ENCODE results near the gene LTBP2. TPM values are rescaled to one million over a fixed set of nuclear protein-coding genes. Genes with fewer than 3 reads are reported as not detected.

Gene LTBP2
- total RNA-seq, 1 experiment from 2014 or later, result 5.2 TPM

DNA sequence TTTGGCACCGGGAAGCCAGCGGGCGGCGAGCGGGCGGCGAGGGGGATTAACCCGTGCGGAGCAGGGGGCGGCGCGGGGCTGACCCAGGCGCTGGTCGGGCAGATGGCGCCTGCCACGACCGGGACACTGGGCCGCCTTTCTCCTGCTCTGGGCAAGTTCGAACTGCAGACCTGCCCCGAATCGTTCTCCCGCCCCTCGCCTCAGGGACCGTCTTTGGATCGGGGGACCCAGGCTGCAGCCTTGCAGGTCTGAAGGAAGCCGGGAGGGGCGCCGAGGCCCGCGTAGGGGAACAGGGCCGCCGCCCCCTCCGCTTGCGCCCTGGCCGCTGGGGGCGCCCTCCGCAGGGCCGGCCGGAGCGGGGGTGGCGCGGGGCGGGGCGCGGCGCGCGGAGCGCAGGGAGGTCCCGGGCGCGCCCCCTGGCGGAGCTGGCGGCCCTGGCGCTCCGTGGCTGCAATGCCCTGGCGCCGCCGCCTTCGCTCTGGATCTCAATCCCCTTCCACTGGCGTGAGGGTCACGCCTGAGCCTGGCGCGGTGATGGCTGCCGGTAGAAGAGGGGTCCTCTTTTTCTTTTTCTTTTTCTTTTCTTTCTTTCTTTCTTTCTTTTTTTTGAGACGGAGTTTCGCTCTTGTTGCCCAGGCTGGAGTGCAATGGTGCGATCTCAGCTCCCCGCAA is 449 bp upstream of the LTBP2 start:
- peak; percentile 65 for DNase-seq (ENCODE audit: low read depth)

DNA sequence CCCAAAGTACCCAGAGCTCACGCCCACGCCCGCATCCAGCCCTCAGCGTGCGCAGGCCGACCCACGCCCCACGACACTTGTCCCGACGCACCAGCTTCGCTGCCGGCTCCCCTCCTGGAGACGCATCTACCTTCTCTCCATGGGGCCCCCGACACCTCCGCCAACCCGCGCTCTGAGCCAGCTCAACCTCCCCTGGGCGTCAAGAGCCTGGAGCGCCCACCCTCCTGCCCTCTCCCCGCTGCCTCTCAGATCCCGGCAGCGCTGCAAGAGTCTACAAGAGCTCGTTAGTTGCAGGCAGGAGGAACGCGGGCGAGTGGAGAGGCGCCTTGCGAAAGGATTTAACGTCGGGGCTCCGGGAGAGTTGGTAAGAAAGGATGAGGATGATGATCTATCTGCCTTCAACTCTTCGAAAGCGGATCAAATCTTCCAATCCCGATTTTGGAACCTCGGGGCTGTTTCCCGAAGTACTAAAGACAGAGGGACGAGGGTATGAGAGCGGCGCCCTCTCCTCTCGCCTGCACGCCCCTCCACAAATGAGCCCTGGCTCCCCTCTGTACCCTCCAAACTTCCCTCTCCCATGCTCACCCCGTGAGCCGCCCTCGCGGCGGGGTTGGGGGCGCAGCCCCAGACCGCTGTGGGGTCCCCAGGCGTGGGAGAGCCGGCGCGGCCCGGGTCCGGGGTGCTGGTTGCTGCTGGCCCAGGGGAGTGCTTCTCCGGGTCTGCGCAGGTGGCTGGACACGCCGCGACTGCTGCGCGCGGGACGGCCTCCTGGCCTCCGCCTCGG is 979 bp downstream of the LTBP2 start:
- DNase-seq (ENCODE audit: low read depth), result no peak

GRCh38 chr14:74610199-74610865 is 1.7 kb downstream of the LTBP2 start:
- DNase-seq (ENCODE audit: low read depth), result no peak

GRCh38 chr14:74609721-74610120 is 2.3 kb downstream of the LTBP2 start:
- no peak for DNase-seq (ENCODE audit: low read depth)

- DNase-seq (ENCODE audit: low read depth), result peak; percentile 77
Measured at GRCh38 chr14:74608959-74609611, 3.0 kb downstream of the LTBP2 start.

DNA sequence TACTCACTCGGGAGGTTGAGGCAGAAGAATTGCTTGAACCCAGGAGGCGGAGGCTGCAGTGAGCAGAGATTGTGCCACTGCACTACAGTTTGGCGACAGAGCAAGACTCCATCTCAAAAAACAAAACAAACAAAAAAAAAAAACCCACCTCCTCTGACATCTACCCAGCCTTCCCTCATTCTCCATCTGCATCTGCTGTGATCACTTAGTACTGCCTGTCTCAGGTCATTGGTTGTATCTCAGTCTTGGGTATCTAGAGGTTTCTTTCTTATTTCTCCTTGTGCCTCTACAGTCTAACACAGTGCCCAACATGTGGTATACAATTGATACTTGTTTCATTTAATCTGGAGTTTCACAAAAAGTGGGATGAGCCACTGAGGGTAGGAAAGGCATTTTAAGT is 5.3 kb downstream of the LTBP2 start:
- no peak for DNase-seq (ENCODE audit: low read depth)

DNA sequence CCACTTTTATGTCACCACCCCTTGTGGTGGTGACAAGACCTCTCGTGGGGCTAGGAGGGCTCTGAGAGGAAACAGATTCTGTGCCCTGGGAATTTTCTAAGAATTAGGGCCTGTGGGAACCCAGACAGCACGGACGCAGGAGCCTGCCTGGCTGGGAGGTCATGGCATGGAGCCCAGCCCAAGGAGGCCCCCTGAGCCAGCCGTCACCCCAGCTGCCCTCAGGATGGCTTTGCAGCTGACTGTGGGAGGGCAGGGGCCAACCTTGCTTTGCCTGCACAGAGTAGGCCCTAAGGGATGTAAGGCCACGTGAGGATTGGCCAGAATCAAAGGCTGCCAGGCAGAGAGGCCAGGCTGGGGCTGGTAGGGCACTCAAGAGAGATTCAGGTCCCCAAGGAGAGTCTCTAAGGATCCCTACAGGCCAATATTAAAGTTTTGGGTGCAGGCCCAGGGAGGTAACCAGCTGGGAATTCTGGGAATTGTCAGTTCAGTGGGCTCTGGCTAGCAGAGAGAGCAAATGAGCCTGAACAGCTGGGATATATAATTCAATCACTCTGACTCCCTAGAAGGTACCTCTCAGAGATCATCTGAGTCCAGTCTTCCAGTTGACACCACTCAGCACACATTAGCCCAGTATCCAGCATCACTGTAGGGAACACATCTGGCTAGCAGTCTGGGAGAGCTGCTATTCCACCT is 6.4 kb downstream of the LTBP2 start:
- DNase-seq (ENCODE audit: low read depth), result no peak

- DNase-seq (ENCODE audit: low read depth), result no peak
Measured at GRCh38 chr14:74604911-74605310, 7.1 kb downstream of the LTBP2 start.

DNA sequence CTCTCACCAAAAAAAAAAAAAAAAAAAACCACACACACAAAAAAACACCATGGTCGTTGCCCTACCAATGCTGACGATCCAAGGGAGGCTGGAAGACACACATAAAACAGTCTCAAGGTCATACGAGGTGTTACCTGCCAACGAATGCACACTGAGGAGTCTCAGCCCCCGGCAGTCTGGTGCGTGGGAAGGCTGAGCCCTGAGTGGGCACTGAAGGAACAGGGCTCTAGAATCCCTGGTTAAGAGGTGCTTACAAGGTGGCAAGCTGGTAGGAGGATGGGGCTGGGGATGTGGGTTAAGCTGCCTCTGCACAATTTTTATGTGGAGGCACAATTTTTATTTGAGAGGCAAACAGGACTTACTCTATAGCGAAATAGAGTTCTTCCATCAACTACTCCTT is 7.9 kb downstream of the LTBP2 start:
- DNase-seq (ENCODE audit: low read depth), result no peak

DNA sequence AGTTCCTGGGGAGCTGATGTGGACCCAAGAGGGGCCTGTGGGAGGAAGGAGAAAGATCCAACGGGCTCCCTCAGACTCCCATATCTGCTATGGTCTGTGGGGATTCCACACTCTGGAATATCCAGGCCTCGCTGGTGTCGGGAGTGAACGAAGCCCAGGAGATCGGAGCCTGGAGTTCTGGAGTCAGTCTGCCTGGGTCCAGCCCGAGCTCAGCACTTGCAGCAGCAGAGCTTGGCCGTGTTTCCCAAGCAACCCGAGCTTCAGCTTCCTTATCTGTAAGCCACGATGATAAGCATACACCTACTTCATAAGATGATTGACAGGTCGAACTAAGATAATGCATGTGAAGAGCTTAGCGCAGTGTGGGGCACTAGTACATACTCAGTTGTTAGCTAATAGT is 10.1 kb downstream of the LTBP2 start:
- DNase-seq (ENCODE audit: low read depth), result no peak

GRCh38 chr14:74599946-74600345 is 12.1 kb downstream of the LTBP2 start:
- no peak for DNase-seq (ENCODE audit: low read depth)

- DNase-seq (ENCODE audit: low read depth), result no peak
Measured at GRCh38 chr14:74599321-74599761, 12.7 kb downstream of the LTBP2 start.

DNA sequence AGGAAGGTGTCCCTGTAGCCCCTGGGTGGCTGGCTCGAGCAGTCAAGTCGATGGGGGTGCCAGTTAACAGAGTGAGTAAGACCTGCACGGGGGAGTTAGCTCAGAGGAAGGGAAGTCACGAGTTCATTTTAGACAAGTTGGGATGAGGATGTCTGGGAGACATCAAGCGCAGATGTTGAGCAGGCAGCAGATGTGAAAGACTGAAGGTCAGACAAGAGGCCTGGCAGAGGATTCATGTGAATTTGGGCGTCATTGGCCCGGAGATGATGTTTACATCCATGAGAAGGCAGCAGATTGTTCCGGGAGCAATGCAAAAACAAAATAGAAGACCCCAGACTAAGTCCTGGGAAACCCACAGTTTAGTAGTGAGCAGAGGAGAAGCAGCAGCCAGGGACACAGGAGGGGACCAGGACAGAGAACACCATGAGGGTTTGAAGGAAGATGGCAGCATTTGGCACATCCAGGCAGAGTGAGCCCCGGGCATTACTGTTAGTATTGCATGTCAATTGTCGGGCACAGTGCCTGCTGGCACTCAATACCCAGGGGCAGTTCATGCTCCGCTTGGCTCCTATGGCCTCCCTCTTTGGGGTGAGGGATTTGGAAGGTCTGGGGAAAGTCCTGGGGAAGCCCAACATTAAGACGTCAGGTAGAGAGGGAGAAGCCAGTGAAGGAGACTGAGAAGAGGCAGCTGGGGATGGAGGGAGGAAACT is 15.1 kb downstream of the LTBP2 start:
- DNase-seq (ENCODE audit: low read depth), result no peak

DNA sequence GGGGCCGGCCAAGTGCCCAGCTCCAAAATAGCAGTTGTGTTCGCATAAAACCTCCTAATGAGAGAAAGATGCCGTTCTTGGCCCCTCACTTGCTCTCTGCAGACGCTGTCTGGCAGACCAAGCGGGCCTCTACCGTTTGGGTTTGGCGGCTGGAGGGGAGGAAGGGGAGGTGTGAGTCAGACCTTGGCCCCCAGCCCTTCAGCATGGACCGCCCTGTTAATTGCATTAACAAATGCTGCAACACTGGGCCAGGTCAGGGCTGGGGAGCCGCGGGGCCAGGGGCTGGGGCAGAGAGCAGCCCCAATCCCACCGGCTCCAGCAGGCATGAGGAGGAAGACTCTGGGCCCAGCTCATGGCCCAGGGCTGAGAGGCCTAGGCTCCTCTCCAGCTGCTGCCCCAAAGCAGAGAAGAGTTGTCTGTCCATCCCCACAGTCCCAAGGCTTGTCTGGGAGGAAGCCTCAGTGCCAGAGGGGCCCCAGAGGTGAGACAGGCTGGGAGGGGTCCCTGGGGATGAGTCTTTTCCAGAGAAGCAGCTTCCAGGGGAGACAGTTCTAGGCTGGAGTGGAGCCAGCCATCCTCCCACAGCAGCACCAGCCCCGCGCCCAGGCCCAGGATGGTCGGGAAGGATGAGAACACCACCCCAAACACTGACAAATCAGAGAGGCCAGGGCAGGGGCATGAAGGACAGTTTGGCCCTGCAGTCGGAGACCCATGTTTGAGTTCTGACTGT is 16.9 kb downstream of the LTBP2 start:
- peak; percentile 27 for DNase-seq (ENCODE audit: low read depth)

GRCh38 chr14:74594606-74595005 is 17.4 kb downstream of the LTBP2 start:
- DNase-seq (ENCODE audit: low read depth), result no peak

GRCh38 chr14:74594029-74594428 is 18.0 kb downstream of the LTBP2 start:
- DNase-seq (ENCODE audit: low read depth), result no peak

DNA sequence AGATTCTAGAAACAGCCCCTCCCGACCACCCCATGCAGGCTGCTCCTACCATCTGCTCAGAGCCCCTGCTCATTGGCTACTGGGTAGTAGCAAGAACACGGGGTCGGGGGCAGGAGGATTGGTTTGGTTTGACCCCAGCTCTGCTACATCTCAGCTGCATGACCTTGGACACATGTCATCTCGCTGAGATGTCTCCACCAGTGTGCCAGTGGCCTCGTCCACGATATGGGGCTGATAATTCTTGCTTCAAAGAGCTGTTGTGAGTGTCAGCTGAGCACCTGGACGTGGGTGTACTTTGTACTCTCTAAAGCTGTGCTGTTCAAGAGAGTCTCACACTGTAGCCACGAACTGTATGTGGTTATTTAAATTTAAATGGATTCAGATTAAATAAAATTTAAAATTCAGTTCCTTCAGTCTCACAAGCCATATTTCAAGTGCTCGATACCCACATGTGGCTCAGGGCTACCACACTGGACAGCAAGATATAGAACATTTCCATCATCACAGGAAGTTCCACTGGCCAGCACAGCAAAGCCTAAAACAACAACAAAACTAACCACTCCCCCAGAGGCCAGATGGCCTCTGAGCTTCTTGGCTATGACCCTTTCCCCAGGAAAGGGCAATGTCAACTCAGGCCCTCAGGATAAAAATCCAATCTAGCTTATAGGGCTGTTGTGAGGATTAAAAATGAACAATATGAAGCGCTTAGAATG is 18.6 kb downstream of the LTBP2 start:
- no peak for DNase-seq (ENCODE audit: low read depth)

DNA sequence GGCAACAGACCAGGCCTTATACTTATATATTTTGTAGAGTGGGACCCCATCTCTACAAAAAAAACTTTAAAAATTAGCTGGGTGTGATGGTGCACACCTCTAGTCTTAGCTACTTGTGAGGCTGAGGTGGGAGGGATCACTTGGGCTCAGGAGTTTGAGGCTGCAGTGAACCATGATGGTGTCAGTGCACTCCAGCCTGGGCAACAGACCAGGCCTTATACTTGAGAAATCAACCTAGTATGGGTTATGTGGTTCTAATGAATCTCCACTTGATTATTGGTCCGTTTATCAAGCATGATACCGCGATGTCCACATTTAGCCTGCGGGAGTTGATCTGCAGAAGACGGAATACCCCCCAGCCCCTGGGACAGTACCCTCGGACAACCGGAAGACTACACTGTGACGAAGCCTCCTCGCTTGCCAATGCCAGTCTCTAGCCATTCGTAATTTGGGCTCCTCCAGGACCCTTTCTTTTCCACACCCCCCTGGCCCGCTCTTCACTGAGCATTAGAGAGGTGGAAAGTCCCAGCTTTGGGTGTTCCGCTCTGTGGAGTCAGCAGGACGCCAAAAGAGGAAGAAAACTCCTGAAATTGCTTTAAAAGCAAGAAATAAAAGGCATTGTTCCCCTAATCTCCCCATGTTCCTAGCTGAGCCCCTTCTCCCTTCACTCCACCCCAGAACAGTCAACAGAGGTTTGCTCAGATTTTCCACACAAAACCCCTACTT is 19.4 kb downstream of the LTBP2 start:
- no peak for DNase-seq (ENCODE audit: low read depth)

DNA sequence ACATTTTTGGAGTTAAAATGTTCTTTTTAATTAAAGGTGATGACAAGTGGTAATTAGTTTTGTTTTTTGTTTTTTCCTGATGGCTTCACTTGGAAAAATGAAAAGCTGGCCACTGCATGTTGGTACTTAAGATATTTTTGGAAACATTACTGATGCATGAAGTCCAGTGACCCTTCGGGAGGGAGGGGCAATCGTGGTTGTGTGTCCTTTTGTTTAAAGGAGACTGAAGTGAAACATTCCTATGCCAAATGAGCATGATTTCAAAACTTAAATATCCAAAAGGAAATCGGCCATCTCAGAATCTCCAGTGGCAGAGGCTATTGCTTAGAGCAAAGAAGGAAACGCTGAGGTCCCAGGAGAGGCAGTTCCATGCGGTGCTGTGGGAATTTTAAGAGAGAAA is 20.1 kb downstream of the LTBP2 start:
- DNase-seq (ENCODE audit: low read depth), result no peak
